HG03175 (cell line): ENCODE results near the gene RSAD1.

ENCODE experiments used
- ATAC-seq: cut with Tn5 transposase; IDR thresholded peaks from one replicate; pipeline ENCODE4 v1.9.1; 2021; ENCODE audit warnings: mild to moderate bottlenecking, moderate library complexity; ENCODE audit not compliant: unreplicated experiment

The RSAD1 gene

DNA sequence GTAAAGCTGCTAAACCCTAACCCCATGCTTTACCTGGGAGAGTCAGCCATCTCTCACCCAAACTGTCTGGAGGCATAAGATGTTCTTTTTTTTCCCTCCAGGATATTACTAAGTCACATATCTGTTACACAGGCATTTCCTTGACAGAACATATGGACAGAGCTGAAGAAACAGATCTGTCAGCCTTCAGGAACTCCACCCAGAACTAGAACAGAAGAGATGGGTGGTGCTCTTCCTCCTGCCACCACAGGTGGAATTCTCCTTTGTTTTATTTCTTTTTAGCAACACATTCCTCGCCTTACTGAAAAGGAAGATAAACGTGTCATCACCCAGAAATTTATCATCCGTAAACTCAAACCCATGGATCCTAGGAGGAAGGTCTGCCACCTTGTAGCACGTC lies 38.4 kb downstream of the RSAD1 start:
- ATAC-seq = no peak

GRCh38 chr17:50517504-50518383 lies 39.1 kb downstream of the RSAD1 start:
- ATAC-seq = no peak

DNA sequence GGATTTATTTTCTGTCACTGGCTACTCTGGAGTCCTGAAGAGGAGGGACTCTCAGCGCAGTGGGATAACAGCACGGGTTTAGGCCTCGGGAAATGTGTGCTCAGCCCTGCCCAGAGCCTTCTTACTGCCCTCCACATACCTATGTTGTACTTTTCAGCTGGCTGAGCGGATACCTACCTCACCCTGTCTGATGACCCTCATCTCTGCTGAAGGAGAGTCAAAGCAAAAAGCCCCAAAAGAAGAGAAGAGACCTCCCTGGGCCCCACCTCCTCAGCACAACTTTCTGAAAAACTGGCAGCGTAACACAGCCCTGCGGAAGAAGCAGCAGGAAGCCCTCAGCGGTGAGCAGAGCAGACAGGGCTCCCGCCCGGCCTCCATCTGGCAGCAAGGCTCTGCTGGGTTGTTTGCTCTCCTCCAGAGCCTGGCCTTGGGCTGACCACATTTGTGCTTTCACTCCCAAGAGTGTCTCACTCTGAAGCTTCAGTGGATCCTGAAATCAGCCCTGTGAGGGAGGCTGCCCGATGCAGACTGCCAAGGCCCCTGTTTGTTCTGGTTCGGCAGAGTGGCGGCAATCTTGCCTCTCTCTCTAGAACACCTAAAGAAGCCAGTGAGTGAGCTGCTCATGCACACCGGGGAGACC lies 39.8 kb downstream of the RSAD1 start:
- no peak for ATAC-seq

DNA sequence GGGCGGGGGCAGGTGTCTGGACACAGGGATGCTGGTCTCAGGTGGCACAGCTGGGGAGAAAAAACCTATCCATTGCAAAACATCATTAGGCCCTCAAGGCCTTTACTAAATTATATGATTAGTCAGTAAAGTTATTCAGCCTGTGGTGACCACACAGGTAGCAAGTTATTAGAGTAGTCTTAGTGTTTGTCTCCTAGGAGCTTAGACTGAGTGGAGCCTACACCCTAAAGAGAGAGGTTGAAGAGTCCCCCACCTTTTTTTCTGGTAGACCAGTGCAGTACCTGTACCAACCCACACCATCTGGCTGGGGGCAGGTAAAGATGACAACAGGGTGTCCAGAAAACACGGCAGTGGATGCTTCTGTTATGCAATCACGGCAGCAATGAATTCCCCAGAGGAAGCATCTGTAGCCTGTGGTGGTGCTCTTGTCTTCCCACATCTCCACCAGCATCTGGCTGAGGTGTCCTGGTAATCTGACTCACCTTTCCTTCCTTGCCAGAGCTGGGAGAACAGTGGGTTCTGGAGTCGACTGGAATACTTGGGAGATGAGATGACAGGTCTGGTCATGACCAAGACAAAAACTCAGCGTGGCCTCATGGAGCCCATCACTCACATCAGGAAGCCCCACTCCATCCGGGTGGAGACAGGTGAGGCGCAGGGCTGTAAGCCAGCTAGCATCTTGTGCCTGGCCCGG lies 40.6 kb downstream of the RSAD1 start:
- no peak for ATAC-seq

DNA sequence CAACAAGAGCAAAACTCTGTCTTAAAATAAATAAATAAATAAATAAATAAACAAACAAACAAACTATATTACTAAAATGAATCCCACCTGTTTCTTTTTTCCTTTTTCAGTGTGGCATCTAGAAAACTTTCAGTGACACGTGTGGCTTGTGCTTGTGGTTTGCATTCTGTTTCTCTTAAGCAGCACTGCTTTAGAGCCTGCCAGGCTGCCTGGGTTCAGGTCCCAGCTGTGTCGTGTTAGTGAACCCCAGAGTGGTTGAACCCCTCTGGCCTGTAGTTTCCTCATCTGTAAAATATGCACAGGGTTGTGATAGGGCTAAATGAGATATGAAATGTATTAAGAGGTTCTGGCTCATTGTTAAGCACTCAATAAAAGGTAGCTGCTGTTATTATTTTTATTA lies 41.8 kb downstream of the RSAD1 start:
- no peak for ATAC-seq

- no peak for ATAC-seq
These were observed 42.9 kb downstream of the RSAD1 start for GRCh38 chr17:50521514-50521913.

DNA sequence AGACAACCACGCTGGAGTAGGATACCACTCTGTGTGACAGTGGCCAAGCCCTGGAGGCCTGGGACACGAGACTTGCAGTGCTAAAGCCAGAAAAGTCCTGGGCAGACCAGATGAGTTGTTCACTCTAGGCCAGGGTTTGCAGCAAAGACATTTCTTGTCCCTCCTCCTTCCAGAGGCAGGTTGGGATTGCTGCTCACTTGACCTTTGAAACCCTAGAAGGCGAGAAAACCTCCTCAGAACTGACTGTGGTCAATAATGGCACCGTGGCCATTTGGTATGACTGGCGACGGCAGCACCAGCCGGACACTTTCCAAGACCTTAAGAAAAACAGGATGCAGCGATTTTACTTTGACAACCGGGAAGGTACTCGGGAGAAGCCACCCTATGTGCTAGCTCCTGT lies 44.1 kb downstream of the RSAD1 start:
- no peak for ATAC-seq

- no peak for ATAC-seq
These were observed 44.5 kb downstream of the RSAD1 start for GRCh38 chr17:50523208-50523607.

DNA sequence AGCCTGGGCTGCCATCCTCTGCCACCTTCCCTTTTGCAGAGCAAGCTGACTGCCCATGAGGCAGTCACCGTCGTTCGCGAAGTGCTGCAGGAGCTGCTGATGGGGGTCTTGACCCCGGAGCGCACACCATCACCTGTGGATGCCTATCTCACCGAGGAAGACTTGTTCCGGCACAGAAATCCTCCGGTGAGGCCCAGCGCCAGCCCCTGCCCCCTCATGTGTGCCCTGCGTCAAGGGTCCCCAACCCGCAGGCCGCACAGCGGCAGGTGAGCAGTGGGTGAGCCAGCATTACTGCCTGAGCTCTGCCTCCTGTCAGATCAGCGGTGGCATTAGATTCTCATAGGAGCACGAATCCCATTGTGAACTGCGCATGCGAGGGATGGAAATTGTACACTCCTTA lies 46.2 kb downstream of the RSAD1 start:
- ATAC-seq = no peak

- no peak for ATAC-seq
These were observed 48.6 kb downstream of the RSAD1 start for GRCh38 chr17:50527155-50527762.

DNA sequence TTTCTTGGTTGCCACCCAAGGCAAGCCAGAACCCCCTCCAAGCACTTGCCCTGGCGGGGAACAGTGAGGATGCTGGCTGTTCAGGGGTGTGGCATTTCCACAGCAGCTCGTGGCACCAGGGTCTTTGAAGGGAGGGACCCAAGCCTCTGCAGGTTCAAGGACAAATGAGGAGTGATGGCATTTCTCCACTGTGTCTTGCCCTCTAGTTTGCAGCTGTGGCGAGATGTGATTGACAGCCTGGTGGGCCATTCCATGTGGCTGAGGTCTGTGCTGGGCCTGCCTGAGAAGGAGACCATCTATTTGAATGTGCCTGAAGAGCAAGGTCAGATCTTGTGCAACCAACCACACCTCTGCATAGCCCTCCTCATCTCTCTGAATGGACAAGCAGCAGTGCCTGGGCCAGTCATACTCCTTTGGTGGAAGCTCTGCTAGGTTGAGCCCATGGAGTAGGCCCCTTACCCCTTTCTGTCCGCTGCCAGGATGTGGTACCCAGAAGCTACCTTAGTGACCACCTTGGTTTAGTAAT lies 49.4 kb downstream of the RSAD1 start:
- no peak for ATAC-seq

- no peak for ATAC-seq
These were observed 51.2 kb downstream of the RSAD1 start for GRCh38 chr17:50529849-50530248.

DNA sequence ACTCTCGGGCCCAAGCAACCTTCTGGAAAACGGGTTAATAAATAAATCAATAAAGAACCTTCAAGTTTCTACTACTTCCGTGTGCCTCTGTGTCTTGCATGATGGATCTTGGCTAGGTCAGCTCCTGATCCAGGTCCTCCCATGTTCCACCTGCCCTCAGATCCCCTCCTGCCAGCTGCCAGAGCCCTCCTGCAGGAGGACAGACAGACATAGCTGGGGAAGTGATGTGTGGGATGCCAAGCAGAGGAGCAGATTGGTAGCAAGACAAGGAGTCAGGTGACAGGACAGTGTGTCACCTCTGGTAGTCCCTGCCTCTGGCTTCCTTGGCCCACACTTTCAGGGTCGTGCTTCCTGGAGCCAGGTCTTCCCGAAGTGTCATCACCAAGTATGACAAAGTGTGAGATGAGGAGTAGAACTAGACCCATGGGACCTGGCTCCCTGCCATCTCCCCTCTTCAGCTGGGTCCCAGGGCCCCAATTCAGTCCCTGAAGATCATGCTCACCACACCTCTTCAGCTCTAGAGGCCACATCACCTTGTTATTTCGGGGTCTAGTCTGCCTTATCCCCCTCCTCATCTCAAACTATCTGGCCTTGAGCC lies 52.9 kb downstream of the RSAD1 start:
- ATAC-seq = no peak

- no peak for ATAC-seq
These were observed 53.9 kb downstream of the RSAD1 start, which contains the start of gene EPN3 for GRCh38 chr17:50532452-50533024. TSS of gene EPN3 (plus strand) at chr17:50532735. CDS start at chr17:50536557, 3,822 bp downstream.

GRCh38 chr17:50533185-50533584 lies 54.5 kb downstream of the RSAD1 start:
- no peak for ATAC-seq

DNA sequence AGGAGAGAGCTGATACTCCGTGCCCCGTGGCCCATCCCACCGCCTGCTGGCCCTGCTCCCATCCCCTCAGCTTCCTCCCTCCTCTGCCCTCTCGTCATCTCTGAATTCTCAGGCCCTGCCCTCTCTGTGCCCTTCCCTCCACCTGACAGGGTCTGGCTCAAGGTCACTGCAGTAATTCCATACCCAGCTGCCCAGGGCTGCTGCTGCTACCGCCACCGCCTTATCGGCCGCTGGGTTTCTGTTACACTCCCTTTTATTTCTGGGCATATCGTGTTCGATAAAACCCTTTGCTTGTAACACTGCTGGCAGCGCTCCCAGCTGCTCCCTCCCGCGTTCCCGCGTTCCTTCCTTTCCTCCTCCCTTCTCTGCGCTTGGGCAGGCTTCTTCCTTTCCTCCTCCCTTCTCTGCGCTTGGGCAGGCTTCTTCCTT lies 55.1 kb downstream of the RSAD1 start:
- no peak for ATAC-seq

DNA sequence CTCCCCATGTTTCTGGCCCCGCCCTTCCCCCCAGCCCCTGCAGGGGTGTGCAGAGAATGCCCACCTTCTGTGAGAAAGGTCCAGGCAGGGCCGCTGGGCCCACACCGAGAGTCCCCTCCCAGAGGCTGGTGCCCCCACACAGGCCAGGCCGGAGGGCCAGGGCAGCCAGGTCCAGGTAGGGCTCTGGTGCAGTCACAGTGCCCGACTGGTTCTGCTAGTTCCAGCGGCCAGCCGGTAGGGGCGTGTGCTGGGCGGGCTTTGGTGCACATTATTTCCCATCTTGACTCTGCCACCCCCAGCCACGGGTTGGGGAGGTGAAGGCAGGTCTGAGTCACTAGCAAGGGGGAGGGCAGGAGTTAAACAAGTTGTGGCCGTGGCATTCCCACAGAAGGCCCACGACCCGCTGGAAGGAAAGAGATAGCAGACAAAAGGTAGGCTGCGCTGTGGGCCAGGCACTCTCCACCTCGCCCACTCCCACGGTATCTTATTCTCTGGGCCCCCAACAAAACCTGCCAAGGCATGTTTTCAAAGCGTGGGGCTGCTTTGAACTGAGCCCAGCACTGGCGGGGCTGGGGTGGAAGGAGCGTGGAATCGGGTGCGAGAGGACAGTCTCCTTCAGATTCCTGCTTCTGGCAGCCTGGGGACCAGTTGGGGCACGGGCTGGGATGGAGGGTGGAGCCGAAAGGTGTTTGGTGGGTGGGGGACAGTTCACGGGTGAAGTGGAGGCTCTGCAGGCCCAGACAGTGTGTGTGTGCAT lies 55.7 kb downstream of the RSAD1 start:
- ATAC-seq = no peak

DNA sequence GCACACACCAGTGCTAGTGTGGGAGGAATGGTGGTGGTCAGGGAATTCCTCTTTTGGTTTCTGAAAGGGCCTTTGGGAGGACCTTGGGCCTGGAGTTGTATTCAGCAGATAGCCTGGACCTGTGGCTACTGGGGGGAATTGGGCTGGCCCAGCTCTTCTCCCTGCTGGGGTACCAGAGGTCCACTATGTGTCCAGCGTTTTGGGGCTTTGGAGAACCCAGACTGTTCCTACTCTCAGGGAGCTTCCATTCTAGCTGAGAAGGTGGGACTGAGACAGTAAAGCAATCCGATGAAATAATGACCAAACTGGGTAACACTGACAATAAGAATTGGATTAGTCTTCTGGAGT lies 56.3 kb downstream of the RSAD1 start:
- ATAC-seq = no peak

GRCh38 chr17:50535407-50535806 lies 56.7 kb downstream of the RSAD1 start:
- no peak for ATAC-seq
